ENCODE results near the gene FLNB.

Gene FLNB

GRCh38 chr3:57966829-57967228 lies 41.4 kb upstream of the FLNB start:
- no peak for TF ChIP-seq PAX5 (IDR thresholded peaks at IDR 0.05; ENCODE audit: insufficient read depth, low read length, severe bottlenecking)
- TF ChIP-seq SPI1 (IDR thresholded peaks at IDR 0.05; ENCODE audit: low read depth, low read length): no peak
- TF ChIP-seq POU2F2 (IDR thresholded peaks at IDR 0.05; ENCODE audit: low read depth, low read length): no peak
- TF ChIP-seq TAF1 (IDR thresholded peaks at IDR 0.05; ENCODE audit: low read depth, low read length): no peak
- TF ChIP-seq POLR2A (IDR thresholded peaks at IDR 0.05; ENCODE audit: low read depth, low read length): no peak
- no peak for TF ChIP-seq POLR2AphosphoS5 (IDR thresholded peaks at IDR 0.05; ENCODE audit: low read depth, low read length)
- FAIRE-seq: no peak
- no peak for DNase-seq (ENCODE audit: insufficient read length, low spot score)

- FAIRE-seq (no peak), DNase-seq (ENCODE audit: insufficient read length, low spot score) (no peak)
- no peak for TF ChIP-seq POU2F2 (IDR thresholded peaks at IDR 0.05; ENCODE audit: low read depth, low read length)
- TF ChIP-seq POLR2AphosphoS5 (IDR thresholded peaks at IDR 0.05; ENCODE audit: low read depth, low read length): no peak
- no peak for TF ChIP-seq POLR2A (IDR thresholded peaks at IDR 0.05; ENCODE audit: low read depth, low read length)
Observed at GRCh38 chr3:57967590-57967989, 40.6 kb upstream of the FLNB start.

GRCh38 chr3:57968501-57968900 lies 39.7 kb upstream of the FLNB start:
- DNase-seq (ENCODE audit: insufficient read length, low spot score) (no peak), FAIRE-seq (no peak)
- TF ChIP-seq SPI1 (IDR thresholded peaks at IDR 0.05; ENCODE audit: low read depth, low read length) (no peak), POU2F2 (IDR thresholded peaks at IDR 0.05; ENCODE audit: low read depth, low read length) (no peak), PAX5 (IDR thresholded peaks at IDR 0.05; ENCODE audit: insufficient read depth, low read length, severe bottlenecking) (no peak), TAF1 (IDR thresholded peaks at IDR 0.05; ENCODE audit: low read depth, low read length) (no peak), POLR2A (IDR thresholded peaks at IDR 0.05; ENCODE audit: low read depth, low read length) (no peak), POLR2AphosphoS5 (IDR thresholded peaks at IDR 0.05; ENCODE audit: low read depth, low read length) (no peak)

- FAIRE-seq: no peak
- DNase-seq (ENCODE audit: insufficient read length, low spot score): no peak
- TF ChIP-seq PAX5 (IDR thresholded peaks at IDR 0.05; ENCODE audit: insufficient read depth, low read length, severe bottlenecking) (no peak), POLR2A (IDR thresholded peaks at IDR 0.05; ENCODE audit: low read depth, low read length) (no peak), POU2F2 (IDR thresholded peaks at IDR 0.05; ENCODE audit: low read depth, low read length) (no peak), POLR2AphosphoS5 (IDR thresholded peaks at IDR 0.05; ENCODE audit: low read depth, low read length) (no peak), SPI1 (IDR thresholded peaks at IDR 0.05; ENCODE audit: low read depth, low read length) (no peak), TAF1 (IDR thresholded peaks at IDR 0.05; ENCODE audit: low read depth, low read length) (no peak)
Observed at GRCh38 chr3:57971975-57972374, 36.2 kb upstream of the FLNB start.

GRCh38 chr3:57972531-57973111 lies 35.6 kb upstream of the FLNB start:
- FAIRE-seq (no peak), DNase-seq (ENCODE audit: insufficient read length, low spot score) (no peak)
- no peak for TF ChIP-seq POLR2A (IDR thresholded peaks at IDR 0.05; ENCODE audit: low read depth, low read length)
- no peak for TF ChIP-seq SPI1 (IDR thresholded peaks at IDR 0.05; ENCODE audit: low read depth, low read length)
- TF ChIP-seq POLR2AphosphoS5 (IDR thresholded peaks at IDR 0.05; ENCODE audit: low read depth, low read length): no peak
- no peak for TF ChIP-seq PAX5 (IDR thresholded peaks at IDR 0.05; ENCODE audit: insufficient read depth, low read length, severe bottlenecking)
- no peak for TF ChIP-seq POU2F2 (IDR thresholded peaks at IDR 0.05; ENCODE audit: low read depth, low read length)
- no peak for TF ChIP-seq TAF1 (IDR thresholded peaks at IDR 0.05; ENCODE audit: low read depth, low read length)

GRCh38 chr3:57973715-57974477 lies 34.3 kb upstream of the FLNB start:
- DNase-seq (ENCODE audit: insufficient read length, low spot score) (no peak), FAIRE-seq (no peak)
- TF ChIP-seq TAF1 (IDR thresholded peaks at IDR 0.05; ENCODE audit: low read depth, low read length): no peak
- TF ChIP-seq POLR2A (IDR thresholded peaks at IDR 0.05; ENCODE audit: low read depth, low read length): no peak
- no peak for TF ChIP-seq POLR2AphosphoS5 (IDR thresholded peaks at IDR 0.05; ENCODE audit: low read depth, low read length)
- no peak for TF ChIP-seq PAX5 (IDR thresholded peaks at IDR 0.05; ENCODE audit: insufficient read depth, low read length, severe bottlenecking)
- TF ChIP-seq POU2F2 (IDR thresholded peaks at IDR 0.05; ENCODE audit: low read depth, low read length): no peak
- no peak for TF ChIP-seq SPI1 (IDR thresholded peaks at IDR 0.05; ENCODE audit: low read depth, low read length)

- no peak for TF ChIP-seq POU2F2 (IDR thresholded peaks at IDR 0.05; ENCODE audit: low read depth, low read length)
- TF ChIP-seq SPI1 (IDR thresholded peaks at IDR 0.05; ENCODE audit: low read depth, low read length): no peak
- TF ChIP-seq PAX5 (IDR thresholded peaks at IDR 0.05; ENCODE audit: insufficient read depth, low read length, severe bottlenecking): no peak
- TF ChIP-seq POLR2A (IDR thresholded peaks at IDR 0.05; ENCODE audit: low read depth, low read length): no peak
- TF ChIP-seq POLR2AphosphoS5 (IDR thresholded peaks at IDR 0.05; ENCODE audit: low read depth, low read length): no peak
- no peak for TF ChIP-seq TAF1 (IDR thresholded peaks at IDR 0.05; ENCODE audit: low read depth, low read length)
- DNase-seq (ENCODE audit: insufficient read length, low spot score): no peak
- FAIRE-seq: no peak
Observed at GRCh38 chr3:57974796-57975388, 33.3 kb upstream of the FLNB start.

- FAIRE-seq (no peak), DNase-seq (ENCODE audit: insufficient read length, low spot score) (no peak)
- TF ChIP-seq POLR2AphosphoS5 (IDR thresholded peaks at IDR 0.05; ENCODE audit: low read depth, low read length) (no peak), TAF1 (IDR thresholded peaks at IDR 0.05; ENCODE audit: low read depth, low read length) (no peak), SPI1 (IDR thresholded peaks at IDR 0.05; ENCODE audit: low read depth, low read length) (no peak), POLR2A (IDR thresholded peaks at IDR 0.05; ENCODE audit: low read depth, low read length) (no peak), PAX5 (IDR thresholded peaks at IDR 0.05; ENCODE audit: insufficient read depth, low read length, severe bottlenecking) (no peak), POU2F2 (IDR thresholded peaks at IDR 0.05; ENCODE audit: low read depth, low read length) (no peak)
Observed at GRCh38 chr3:57977818-57978235, 30.4 kb upstream of the FLNB start.

GRCh38 chr3:57978316-57978715 lies 29.9 kb upstream of the FLNB start:
- TF ChIP-seq TAF1 (IDR thresholded peaks at IDR 0.05; ENCODE audit: low read depth, low read length) (no peak), POLR2AphosphoS5 (IDR thresholded peaks at IDR 0.05; ENCODE audit: low read depth, low read length) (no peak), POU2F2 (IDR thresholded peaks at IDR 0.05; ENCODE audit: low read depth, low read length) (no peak)
- no peak for FAIRE-seq

More at GRCh38 chr3:57978316-57978715, 29.9 kb upstream of the FLNB start:
- no peak for DNase-seq (ENCODE audit: insufficient read length, low spot score)

All from GM12891 (cell line).